GM23338 (cell line): ENCODE results near the gene CCL23.
"Not testable (repeated sequence)": the region's sequence is repeated elsewhere in the genome, so short reads cannot be mapped to it uniquely, and the experiment has no call there.

Source experiments
- EZH2 ChIP-seq: fragments of 200-600 bp; sonication (generic); IDR thresholded peaks from one replicate; pipeline ENCODE4 v1.8.0; 2017; ENCODE audit warnings: antibody characterized with exemption, mild to moderate bottlenecking, low read depth; ENCODE audit not compliant: unreplicated experiment
- NANOG ChIP-seq: IDR thresholded peaks from 2 replicates; pipeline ENCODE4 v1.6.1; 2016; ENCODE audit warnings: antibody characterized with exemption, borderline replicate concordance
- TF ChIP-seq, protein P1 (sequence below), 2 experiments: fragments of 200-600 bp in 1 of 2; sonication (generic) in 1 of 2; conservative IDR thresholded peaks; 2 replicates each; pipeline versions ENCODE4 v1.5.1 to v1.6.1; 2016 to 2017; ENCODE audit warnings: antibody characterized with exemption in 2 of 2, low read depth in 2 of 2, mild to moderate bottlenecking in 2 of 2, moderate library complexity in 1 of 2

DNA sequence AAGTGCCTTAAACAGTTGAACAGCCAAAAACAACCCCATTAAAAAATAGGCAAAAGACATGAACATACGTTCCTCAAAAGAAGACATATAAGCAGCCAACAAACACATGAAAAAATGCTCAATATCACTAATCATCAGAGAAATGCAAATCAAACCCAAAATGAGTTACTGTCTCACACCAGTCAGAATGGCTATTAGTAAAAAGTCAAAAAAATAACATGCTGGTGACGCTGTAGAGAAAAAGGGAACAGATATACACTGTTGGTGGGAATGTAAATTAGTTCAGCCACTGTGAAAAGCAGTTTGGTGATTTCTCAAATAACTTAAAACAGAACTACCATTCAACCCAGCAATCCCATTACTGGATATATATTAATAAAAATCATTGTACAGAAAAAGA lies 22.4 kb downstream of the CCL23 start:
- TF ChIP-seq, protein P1, sequence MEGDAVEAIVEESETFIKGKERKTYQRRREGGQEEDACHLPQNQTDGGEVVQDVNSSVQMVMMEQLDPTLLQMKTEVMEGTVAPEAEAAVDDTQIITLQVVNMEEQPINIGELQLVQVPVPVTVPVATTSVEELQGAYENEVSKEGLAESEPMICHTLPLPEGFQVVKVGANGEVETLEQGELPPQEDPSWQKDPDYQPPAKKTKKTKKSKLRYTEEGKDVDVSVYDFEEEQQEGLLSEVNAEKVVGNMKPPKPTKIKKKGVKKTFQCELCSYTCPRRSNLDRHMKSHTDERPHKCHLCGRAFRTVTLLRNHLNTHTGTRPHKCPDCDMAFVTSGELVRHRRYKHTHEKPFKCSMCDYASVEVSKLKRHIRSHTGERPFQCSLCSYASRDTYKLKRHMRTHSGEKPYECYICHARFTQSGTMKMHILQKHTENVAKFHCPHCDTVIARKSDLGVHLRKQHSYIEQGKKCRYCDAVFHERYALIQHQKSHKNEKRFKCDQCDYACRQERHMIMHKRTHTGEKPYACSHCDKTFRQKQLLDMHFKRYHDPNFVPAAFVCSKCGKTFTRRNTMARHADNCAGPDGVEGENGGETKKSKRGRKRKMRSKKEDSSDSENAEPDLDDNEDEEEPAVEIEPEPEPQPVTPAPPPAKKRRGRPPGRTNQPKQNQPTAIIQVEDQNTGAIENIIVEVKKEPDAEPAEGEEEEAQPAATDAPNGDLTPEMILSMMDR (conservative IDR thresholded peaks at IDR 0.05; ENCODE audit: low read depth in 2 of 2): not testable (repeated sequence)
- not testable (repeated sequence) for TF ChIP-seq EZH2, NANOG
